HG03378 (cell line): ENCODE measurements around the gene INAVA.
"Not testable (repeated sequence)": the region's sequence is repeated elsewhere in the genome, so short reads cannot be mapped to it uniquely, and the experiment has no call there.

Experiments
- ATAC-seq: cut with Tn5 transposase; IDR thresholded peaks from one replicate; pipeline ENCODE4 v1.9.1; 2021; ENCODE audit warnings: mild to moderate bottlenecking, moderate library complexity; ENCODE audit not compliant: unreplicated experiment

Gene INAVA

DNA sequence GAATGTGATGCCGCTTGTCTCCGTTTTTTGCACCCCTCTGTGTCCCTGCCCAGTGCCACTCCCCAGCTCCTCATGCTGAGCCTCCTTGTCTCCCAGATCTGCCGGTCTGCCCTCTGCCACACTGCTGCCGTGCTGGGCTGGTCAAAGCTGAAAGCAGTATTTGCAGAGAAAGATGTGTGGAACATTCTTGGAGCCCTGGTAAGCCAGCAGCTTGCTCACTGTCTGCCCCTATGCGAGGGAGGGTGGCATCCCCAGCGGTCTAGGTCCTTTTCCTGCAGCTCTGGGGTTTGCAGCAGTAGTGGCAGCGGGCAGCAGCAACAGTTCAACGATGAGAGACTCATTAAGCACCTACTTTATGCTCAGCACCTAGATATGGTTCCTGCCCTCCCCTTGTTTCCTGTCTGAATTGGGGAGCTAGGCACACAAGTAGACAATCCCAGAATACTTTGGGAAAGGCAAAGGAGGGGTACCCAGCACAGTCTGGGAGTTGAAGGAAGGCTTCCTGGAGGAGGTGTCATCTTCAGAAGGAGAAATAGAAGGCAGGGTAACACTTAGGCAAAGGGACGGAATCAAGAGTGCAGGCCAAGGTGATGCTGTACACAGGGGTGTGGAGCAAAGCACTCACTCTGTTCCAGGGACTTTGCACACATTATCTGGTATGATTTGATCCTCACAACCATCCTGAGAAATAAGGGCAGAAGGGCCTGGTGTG, 65.7 kb downstream of the INAVA start:
- no peak for ATAC-seq

DNA sequence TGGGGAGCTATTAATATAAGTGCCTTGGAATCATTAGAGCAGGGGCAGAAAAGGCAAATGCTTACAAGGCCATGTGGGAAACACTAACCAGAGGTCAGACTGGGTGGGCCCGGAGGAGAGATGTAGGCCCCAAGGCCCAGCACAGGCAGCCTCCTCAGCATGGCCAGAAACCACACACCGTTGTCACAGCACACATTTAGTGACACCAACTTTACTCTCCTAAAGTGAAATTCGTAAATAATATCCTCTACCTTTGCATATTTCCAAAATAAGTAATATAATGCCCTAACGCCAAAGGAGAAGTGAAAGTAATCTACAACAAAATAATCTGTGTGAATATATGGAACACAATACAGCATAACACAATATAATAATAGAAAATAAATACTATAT, 66.2 kb downstream of the INAVA start:
- no peak for ATAC-seq

DNA sequence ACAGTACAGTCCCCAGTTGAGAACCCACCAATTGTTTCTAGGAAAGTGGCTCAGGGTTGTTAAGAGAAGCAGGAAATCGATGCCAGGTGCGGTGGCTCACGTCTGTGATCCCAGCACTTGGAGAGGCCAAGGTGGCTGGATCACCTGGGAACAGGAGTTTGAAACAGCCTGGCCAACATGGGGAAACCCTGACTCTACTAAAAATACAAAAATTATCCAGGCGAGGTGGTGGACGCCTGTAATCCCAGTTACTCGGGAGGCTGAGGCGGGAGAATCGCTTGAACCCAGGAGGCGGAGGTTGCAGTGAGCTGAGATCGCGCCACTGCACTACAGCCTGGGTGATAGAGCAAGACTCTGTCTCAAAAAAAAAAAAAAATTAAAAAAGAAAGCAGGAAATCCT, 67.5 kb downstream of the INAVA start:
- ATAC-seq = not testable (repeated sequence)

DNA sequence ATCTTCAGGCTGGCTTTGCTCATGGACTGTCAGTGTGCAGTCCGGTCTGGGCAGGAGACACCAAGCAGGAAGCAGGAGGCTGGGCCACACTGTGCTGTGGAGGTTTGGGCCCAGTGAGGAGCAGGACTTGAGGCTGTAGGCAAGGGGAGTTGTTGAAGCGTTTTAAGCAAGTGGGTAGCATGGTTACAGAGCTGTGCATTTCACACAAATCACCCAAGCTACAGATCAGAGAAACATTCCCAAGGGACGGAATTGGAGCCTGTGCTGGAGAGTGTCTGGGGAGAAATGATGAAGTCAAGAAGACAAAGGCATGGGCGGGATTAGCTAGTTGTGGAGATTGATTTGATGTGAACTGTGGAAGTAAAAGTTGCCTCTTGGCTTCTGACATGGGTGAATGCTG, 67.9 kb downstream of the INAVA start:
- no peak for ATAC-seq

GRCh38 chr1:200963076-200963475, 68.4 kb downstream of the INAVA start:
- ATAC-seq = no peak

- not testable (repeated sequence) for ATAC-seq
Measured at GRCh38 chr1:200963888-200964287, 69.2 kb downstream of the INAVA start.
